GM12878 (cell line): ENCODE results near the gene PIK3R3. TPM values are rescaled to one million over a fixed set of nuclear protein-coding genes. Genes with fewer than 3 reads are reported as not detected.

ENCODE experiments used
- ATAC-seq: fragments of 200-7000 bp; cut with Tn5 transposase; 3 replicates; pipeline ENCODE4 v1.9.1; 2020; ENCODE audit warnings: mild to moderate bottlenecking, moderate library complexity
- BruUV-seq: library from RNA; stranded (reverse); fragments of 400-500 nt; replicated peaks from 2 replicates; lab custom pipeline; 2021; lab: Mats Ljungman, UMichigan
- CTCF ChIA-PET: fragments of 300-600 bp; sonication (Branson Sonifier 250); formaldehyde crosslinking; extraction: SDS; loops from one replicate; lab custom pipeline; 2021; ENCODE audit warnings: inconsistent platforms; lab: Yijun Ruan, JAX
- POLR2A ChIA-PET: fragments of 350-600 bp; formaldehyde crosslinking; extraction: SDS; loops from one replicate; lab custom pipeline; 2021; ENCODE audit warnings: inconsistent platforms; lab: Charles Lee
- RAD21 ChIA-PET: fragments of 300-600 bp; sonication (Branson Sonifier 250); formaldehyde crosslinking; loops from one replicate; lab custom pipeline; 2023; ENCODE audit warnings: antibody characterized with exemption; ENCODE audit not compliant: unreplicated experiment; lab: Charles Lee
- SMC1A ChIA-PET: fragments of 300-600 bp; sonication (Branson Sonifier 250); formaldehyde crosslinking; loops from one replicate; lab custom pipeline; 2023; ENCODE audit not compliant: unreplicated experiment, uncharacterized antibody; lab: Charles Lee
- DNase-seq: peaks from one replicate; pipeline ENCODE4 v3.0.0-alpha.2; 2011; ENCODE audit warnings: low read depth, low spot score
- FAIRE-seq: peaks from 3 replicates; lab custom pipeline; 2011; peaks lifted over from hg19 to GRCh38; lab: Jason Lieb, UNC
- H2AFZ ChIP-seq: 2 replicates; pipeline ENCODE4 v1.6.0; 2011; ENCODE audit warnings: low read depth, low read length, control low read depth; ENCODE audit not compliant: control insufficient read depth
- H3K27ac ChIP-seq: 2 replicates; pipeline ENCODE4 v1.5.1; 2011; ENCODE audit warnings: control low read depth; ENCODE audit not compliant: control insufficient read depth, insufficient read depth
- H3K27me3 ChIP-seq, 2 experiments: replicated peaks in 1 of 2; 2 replicates each; pipeline versions ENCODE4 v1.6.0 to v1.6.1; 2011; ENCODE audit warnings: low read length in 1 of 2; ENCODE audit not compliant: control insufficient read depth in 2 of 2, insufficient read depth in 2 of 2
- H3K36me3 ChIP-seq, 2 experiments: 2 replicates each; pipeline ENCODE4 v1.5.1; 2011; ENCODE audit warnings: low read length in 1 of 2; ENCODE audit not compliant: control insufficient read depth in 2 of 2, insufficient read depth in 2 of 2
- H3K4me1 ChIP-seq: 2 replicates; pipeline ENCODE4 v1.6.1; 2011; ENCODE audit warnings: mild to moderate bottlenecking, low read length, moderate library complexity, mixed read lengths; ENCODE audit not compliant: control insufficient read depth, insufficient read depth
- H3K4me2 ChIP-seq: 2 replicates; pipeline ENCODE4 v1.6.0; 2011; ENCODE audit warnings: control low read depth; ENCODE audit not compliant: control insufficient read depth, insufficient read depth
- H3K4me3 ChIP-seq: fragments of 200-600 bp; sonication (generic); 2 replicates; pipeline ENCODE4 v1.5.1; 2016
- H3K79me2 ChIP-seq: 2 replicates; pipeline ENCODE4 v1.6.0; 2011; ENCODE audit warnings: low read length; ENCODE audit not compliant: control insufficient read depth, insufficient read depth
- H3K9ac ChIP-seq: 2 replicates; pipeline ENCODE4 v1.8.0; 2011; ENCODE audit warnings: low read length, control low read depth, mixed read lengths; ENCODE audit not compliant: control insufficient read depth, insufficient read depth
- H3K9me3 ChIP-seq: replicated peaks from 3 replicates; pipeline ENCODE4 v1.5.1; 2011; ENCODE audit warnings: mild to moderate bottlenecking, low read length; ENCODE audit not compliant: control insufficient read depth, insufficient read depth
- H4K20me1 ChIP-seq: 2 replicates; pipeline ENCODE4 v1.6.0; 2011; ENCODE audit not compliant: control insufficient read depth, insufficient read depth
- CEBPZ ChIP-seq: fragments of 150-350 bp; IDR thresholded peaks from 2 replicates; pipeline ENCODE4 v1.6.1; 2016; ENCODE audit warnings: low read depth, low read length
- EED ChIP-seq: sonication (generic); IDR thresholded peaks from 2 replicates; pipeline ENCODE4 v1.6.1; 2016; ENCODE audit warnings: antibody characterized with exemption, low read depth
- GABPA ChIP-seq: IDR thresholded peaks from 2 replicates; pipeline ENCODE4 v1.6.1; 2014; ENCODE audit warnings: antibody characterized with exemption, low read depth, mild to moderate bottlenecking, inconsistent platforms
- PAX5 ChIP-seq: IDR thresholded peaks from 2 replicates; pipeline ENCODE4 v1.6.1; 2011; ENCODE audit warnings: low read depth, low read length, borderline replicate concordance
- PML ChIP-seq: IDR thresholded peaks from 2 replicates; pipeline ENCODE4 v1.6.1; 2012; ENCODE audit warnings: low read length, inconsistent platforms
- TCF3 ChIP-seq: IDR thresholded peaks from 2 replicates; pipeline ENCODE4 v1.6.1; 2012; ENCODE audit warnings: low read depth, mild to moderate bottlenecking, low read length, borderline replicate concordance; ENCODE audit not compliant: insufficient read depth
- ZBTB40 ChIP-seq: fragments of 450-650 bp; IDR thresholded peaks from 2 replicates; pipeline ENCODE4 v1.6.1; 2016; ENCODE audit warnings: mild to moderate bottlenecking, moderate library complexity, borderline replicate concordance
- ZNF592 ChIP-seq: fragments of 450-650 bp; IDR thresholded peaks from 2 replicates; pipeline ENCODE4 v1.6.1; 2017; ENCODE audit warnings: mild to moderate bottlenecking, moderate library complexity
- WGBS: methylation state at CpG from one replicate; pipeline ENCODE4 v1.1.6; 2016; ENCODE audit warnings: low lambda C conversion rate; ENCODE audit not compliant: insufficient replicate concordance, insufficient coverage; ENCODE audit errors: missing lambda C conversion rate; 5-methylcytosine and 5-hydroxymethylcytosine counted together
- in situ Hi-C: fragments of 300-500 bp; cut with MboI; formaldehyde crosslinking; loops from 9 replicates; pipeline ENCODE4 v1.14.3; 2018; ENCODE audit warnings: mixed read lengths
- intact Hi-C: fragments of 100-400 bp; cut with micrococcal nuclease; formaldehyde crosslinking; loops from one replicate; pipeline ENCODE4 v1.14.2; 2022; ENCODE audit not compliant: unreplicated experiment
- polyA plus RNA-seq, 11 experiments: library from polyadenylated mRNA; depleted of rRNA in 4 of 11; unstranded in 6 of 11; stranded (reverse) in 5 of 11; fragments of >200 nt; fragmentation: Nextera tagmentation in 4 of 11; fragmentation: Illumina TruSeq in 1 of 11; extraction: Ambion mirVana in 4 of 11; extraction: Trizol in 1 of 11; gene quantifications; 1 replicate in 1 of 11; 2 replicates in 10 of 11; pipeline versions ENCODE4 v1.2.1 to v1.2.3, GENCODE V29; 2011 to 2016; ENCODE audit warnings: inconsistent platforms in 2 of 11, missing spikeins in 2 of 11, low read depth in 1 of 11
- total RNA-seq, 4 experiments: library from RNA; depleted of rRNA in 3 of 4; stranded (reverse); fragments of >200 nt in 3 of 4; fragmentation: Illumina TruSeq in 1 of 4; extraction: Trizol in 1 of 4; gene quantifications; 2 replicates each; pipeline versions ENCODE4 v1.2.1 to v1.2.3, GENCODE V29; 2013 to 2021

PIK3R3 gene
- total and polyA plus RNA-seq, 10 of the 15 experiments (the other 5 are each of a cell fraction or from before 2014, with no cell fraction given): 4.8 to 27.0 (median 19.8) TPM

GRCh38 chr1:46102769-46103476 is 29.5 kb downstream of the PIK3R3 start:
- ChIA-PET SMC1A (no interaction called here), POLR2A (no interaction called here), RAD21 (no interaction called here), CTCF (interaction anchor here (1.7 kb wide), 1 partner anchor 21 kb away, joined by 6 read pairs; no protein-coding TSS in a partner anchor)
- ATAC-seq (no peak), DNase-seq (no peak), FAIRE-seq (no peak)
- Histone ChIP-seq H3K79me2 (peaks cover 27% of the 10 kb centered on the region), H3K9ac (no peak overlapping the region), H3K4me1 (peaks cover 15% of the 10 kb centered on the region), H3K4me3 (no peak overlapping the region), H3K27ac (no peak overlapping the region), H4K20me1 (no peaks in the 10 kb centered on the region), H2AFZ (no peak overlapping the region), H3K36me3 (peaks cover 0 to 2% of the 10 kb centered on the region in 2 experiments; a peak in 2 of 4 replicates), H3K9me3 (peaks cover 10% of the 10 kb centered on the region), H3K4me2 (no peak overlapping the region), H3K27me3 (no peaks in the 10 kb centered on the region)
- in situ Hi-C loops: no loop called here
- TF ChIP-seq ZBTB40 (no peak), EED (no peak), PML (no peak), ZNF592 (no peak), PAX5 (no peak), CEBPZ (no peak), GABPA (no peak), TCF3 (no peak)
- no TSS peak for BruUV-seq
- intact Hi-C loops: no loop called here
- 92% methylated on average over 6 of the region's 6 CpGs for WGBS
